Activated CD8-positive, alpha-beta memory T cell treated with anti-CD3 and anti-CD28 coated beads for 36 hours (primary cell): Measurements from ENCODE around the gene SOX8. TPM values are rescaled to one million over a fixed set of nuclear protein-coding genes. Genes with fewer than 3 reads are reported as not detected.
"Not testable (repeated sequence)": the region's sequence is repeated elsewhere in the genome, so short reads cannot be mapped to it uniquely, and the experiment has no call there.

Experiments used
- CTCF ChIA-PET: fragments of 350-600 bp; sonication (Branson Sonifier 250); formaldehyde crosslinking; loops from one replicate; lab custom pipeline; 2021; ENCODE audit warnings: antibody characterized with exemption; lab: Charles Lee
- POLR2A ChIA-PET: fragments of 350-600 bp; sonication (Branson Sonifier 250); formaldehyde crosslinking; loops from one replicate; lab custom pipeline; 2021; ENCODE audit warnings: antibody characterized with exemption; lab: Charles Lee
- total RNA-seq, 2 experiments: library from RNA; stranded (reverse); gene quantifications; one replicate each; pipeline ENCODE4 v1.2.3, GENCODE V29; 2021

Gene SOX8
- total RNA-seq, 2 experiments from 2014 or later, result 0.61 to 0.63 TPM

DNA sequence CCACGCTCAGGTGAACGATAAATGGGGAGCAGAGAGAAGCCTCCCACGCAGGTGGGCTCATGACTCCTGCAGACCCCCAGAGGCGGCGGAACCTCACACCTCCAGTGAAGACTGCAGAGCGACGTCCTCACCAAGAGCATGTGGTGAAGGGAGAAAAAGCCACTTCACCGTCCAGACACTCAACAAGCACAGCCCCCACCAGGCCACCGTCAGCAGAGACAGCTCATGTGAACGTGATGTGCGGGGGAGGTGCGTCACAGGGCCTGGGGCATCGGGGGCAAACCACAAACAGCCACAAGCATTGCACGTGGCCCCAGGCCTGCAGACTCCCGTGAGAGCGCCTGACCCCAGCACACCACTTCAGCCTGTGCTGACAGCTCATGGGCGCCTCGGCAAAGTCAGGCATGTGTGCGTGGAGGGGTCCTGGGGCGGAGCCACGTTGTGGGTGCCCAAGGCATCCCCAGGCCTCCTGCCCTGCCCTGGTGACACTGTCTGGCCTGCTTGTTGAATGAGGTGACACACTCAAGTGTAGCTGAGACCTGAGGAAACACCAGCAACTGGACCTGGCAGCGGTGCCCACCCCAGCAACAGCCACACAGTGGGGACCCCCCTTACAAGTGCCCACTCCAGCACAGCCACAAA is 29.8 kb upstream of the SOX8 start:
- CTCF ChIA-PET, result no interaction called here
- POLR2A ChIA-PET, result no interaction called here

DNA sequence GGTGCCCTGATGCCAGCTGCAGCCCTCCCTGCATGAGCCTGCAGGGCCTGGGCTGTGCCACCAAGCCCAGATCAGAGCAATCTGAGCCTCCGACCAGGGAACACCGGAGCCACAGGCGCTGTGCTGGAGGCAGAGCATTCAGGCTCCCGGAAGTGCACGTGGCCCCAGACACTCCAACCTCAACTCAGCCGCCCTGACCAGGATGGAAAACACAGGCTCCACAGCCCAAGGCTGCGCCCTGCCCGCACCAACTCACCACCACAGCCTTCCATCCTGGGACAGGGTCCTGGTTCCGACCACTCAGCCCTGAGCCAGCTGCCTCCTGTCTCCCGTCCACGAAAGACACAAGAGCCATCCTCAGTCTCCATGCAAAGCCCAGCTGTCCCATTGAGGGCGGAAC is 29.2 kb upstream of the SOX8 start:
- CTCF ChIA-PET, result no interaction called here
- POLR2A ChIA-PET, result no interaction called here

DNA sequence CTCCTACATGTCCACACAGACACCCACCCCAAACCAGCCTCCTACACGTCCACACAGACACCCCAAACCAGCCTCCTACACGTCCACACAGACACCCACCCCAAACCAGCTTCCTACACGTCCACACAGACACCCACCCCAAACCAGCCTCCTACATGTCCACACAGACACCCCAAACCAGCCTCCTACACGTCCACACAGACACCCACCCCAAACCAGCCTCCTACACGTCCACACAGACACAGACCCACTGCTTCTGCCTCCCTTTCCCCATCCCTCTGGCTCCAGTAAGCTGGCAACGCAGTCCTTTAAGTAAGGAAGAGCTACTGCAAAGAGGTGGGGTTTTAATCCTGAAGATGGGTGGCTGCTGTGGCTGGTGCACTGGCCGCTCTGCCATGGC is 27.8 kb upstream of the SOX8 start:
- POLR2A ChIA-PET, CTCF ChIA-PET: not testable (repeated sequence)

DNA sequence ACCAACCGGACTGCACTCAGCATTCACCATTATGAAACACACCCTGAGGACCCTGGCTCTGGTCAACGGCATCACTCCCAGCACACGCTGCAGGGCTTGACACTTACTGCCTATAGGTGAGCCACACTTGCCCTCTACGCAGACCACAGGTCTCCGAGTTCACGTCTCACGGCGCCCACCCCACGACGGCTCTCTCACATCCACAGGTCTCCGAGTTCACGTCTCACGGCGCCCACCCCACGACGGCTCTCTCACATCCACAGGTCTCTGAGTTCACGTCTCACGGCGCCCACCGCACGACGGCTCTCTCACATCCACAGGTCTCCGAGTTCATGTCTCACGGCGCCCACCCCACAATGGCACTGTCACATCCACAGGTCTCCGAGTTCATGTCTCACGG is 25.8 kb upstream of the SOX8 start:
- POLR2A ChIA-PET, CTCF ChIA-PET: not testable (repeated sequence)

DNA sequence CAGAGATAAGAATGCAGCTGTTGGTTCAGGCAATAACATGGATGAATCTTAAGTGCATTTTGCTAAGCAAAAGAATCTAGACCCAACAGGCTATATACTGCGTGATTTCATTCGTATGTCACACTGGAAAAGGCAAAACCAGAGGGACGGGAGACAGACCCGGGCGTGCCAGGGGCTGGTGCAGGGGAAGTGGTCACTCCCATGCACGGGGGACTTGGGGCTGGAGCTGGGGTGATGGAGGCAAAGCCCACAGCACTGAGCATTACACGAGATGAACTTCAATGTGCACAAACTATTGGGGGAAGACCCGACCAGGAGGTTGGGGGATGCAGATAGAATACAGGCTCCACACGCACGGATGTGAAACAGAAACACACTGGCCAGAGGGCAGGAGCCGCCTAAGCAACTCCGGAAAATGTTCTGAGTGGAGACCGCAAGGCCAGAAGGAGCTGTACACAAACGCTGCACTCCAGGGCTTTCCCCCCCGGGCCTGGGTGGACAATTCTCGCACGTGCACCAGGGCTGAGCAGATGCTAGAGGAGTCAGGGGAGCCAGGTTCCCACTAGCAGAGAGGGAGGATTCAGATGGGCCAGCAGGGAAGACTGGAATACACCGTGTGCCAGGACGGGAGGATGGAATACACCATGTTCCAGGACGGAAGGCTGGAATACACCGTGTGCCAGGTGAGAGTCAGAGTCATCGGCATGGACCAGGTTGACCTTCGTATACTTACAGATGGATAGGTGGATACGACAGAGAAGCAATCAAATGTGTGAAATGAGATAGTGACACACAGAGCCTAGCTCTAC is 22.1 kb upstream of the SOX8 start:
- POLR2A ChIA-PET, result no interaction called here
- CTCF ChIA-PET, result no interaction called here

DNA sequence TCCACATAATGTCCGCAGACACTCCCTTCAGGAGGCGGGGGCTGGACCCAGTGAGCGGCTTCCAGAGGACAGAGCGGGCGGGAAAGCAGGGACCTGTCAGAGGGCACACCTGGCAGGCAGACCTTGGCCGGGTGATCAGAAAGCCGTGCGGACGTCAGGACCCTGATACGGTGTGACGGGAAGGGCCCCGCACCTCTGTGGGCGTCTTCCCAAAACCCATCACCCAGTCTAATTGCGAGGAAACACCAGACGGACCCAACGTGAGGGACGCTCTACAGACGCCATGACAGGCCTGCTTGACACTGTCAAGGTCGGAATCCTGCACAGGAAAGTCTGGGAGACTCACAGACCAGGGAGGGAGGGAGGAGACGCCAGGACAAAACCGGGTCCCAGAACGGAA is 19.2 kb upstream of the SOX8 start:
- POLR2A ChIA-PET, result no interaction called here

DNA sequence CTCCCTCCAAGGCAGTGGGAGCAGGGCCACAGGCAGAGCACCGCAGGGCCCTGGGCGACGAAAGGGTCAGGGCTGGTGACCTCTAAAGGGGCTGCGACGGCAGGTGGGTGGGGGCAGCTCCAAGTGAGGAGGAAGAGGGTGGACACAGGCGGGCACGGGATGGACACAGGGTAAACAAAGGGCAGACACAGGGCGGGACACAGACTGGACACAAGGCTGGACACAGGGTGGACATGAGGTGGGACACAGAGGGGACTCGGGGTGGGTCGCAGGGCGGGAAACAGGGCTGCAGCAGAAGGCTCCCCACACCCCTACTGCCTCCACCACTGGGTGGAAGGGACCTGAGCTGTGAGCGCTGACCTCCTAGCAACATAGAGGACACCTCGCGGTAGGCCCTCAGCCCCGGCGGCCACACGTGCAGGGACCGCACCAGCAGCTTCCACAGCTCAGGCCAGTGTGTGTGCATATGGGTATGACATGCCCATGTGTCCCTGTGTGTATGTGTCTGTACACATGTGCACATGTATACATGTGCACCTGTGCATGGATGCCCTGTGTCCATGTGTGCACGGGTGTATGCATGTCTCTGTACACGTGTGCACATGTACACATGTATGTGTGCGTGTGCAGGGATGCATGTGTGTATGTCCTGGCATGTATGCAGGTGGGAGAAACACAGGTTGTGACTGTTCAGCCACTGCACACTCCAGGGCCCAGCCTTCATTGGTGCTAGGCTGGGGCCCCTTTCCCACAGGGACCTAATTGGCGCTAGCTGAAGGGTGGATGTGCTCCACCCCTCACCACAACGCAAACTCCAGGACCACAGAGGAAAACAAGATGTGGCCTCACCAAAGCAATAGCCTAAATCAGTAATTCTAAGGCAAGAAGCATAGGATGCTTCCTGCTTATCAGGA is 18.4 kb upstream of the SOX8 start:
- ChIA-PET CTCF (interaction anchor here (0.7 to 1.8 kb wide), 2 partner anchors 19 to 262 kb away, joined by 3 to 6 read pairs; partner anchors contain the start of gene SOX8), POLR2A (interaction anchor here (0.7 to 1.5 kb wide), 2 partner anchors 19 to 607 kb away, joined by 6 to 7 read pairs; partner anchors contain the start of gene SOX8)

More for the DNA sequence above, 19.2 kb upstream of the SOX8 start:
- CTCF ChIA-PET, result no interaction called here

DNA sequence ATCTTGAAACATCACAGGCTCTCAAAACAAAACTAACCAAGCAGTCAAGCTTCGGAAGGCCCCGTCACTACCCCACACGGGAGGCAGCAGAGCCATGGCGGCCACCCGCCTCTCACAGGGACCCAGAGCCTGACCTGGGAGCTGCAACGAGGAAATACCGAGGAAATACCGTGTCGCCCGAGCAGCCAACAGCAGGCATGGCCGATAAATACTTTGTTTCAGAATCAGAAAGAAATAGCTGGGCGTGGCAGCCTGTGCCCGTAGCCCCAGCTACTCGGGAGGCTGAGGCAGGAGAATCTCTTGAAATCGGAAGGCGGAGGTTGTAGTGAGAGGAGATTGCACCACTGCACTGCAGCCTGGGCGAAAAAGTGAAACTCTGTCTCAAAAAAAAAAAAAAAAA is 17.7 kb upstream of the SOX8 start:
- POLR2A ChIA-PET, result interaction anchor here (0.5 to 1.5 kb wide), 3 partner anchors 18 to 980 kb away, joined by 6 to 7 read pairs (median 6); partner anchors contain the start of gene SOX8
- CTCF ChIA-PET, result interaction anchor here (0.7 to 1.8 kb wide), 5 partner anchors 18 to 1573 kb away, joined by 3 to 6 read pairs (median 3); partner anchors contain the start of gene SOX8

DNA sequence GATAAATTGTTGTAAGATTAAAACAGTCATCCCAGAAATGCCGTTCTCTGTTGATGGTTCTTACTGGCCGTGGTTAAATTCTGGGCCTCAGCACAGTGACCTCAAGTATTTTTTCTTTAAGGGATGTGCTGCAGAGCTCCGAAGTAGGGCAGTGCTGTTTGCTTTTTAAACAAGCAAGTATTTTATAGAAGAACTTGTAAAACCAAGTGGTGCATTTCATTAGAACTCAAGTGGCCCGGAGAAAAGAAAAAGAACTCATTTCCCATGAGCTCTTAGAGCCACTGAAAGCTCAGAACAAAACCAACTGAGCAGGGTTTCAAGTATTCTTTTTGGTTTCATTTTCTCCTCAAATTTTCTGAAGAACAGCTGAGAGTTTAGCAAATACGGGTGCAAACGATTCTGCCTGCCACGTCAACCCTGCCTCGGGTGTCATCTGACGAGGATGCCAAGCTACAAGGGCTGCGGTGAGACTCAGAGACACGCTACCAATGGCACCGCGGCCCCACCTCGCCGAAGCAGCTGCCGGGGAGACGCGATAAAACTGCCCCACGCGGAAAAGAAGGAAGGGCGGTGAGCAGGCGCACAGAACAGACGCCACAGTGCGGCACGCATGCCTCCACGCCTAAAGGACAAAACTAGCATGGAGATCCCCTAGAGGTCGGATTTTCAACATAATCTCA is 17.1 kb upstream of the SOX8 start:
- ChIA-PET CTCF (interaction anchor here (0.7 to 1.8 kb wide), 6 partner anchors 18 to 1572 kb away, joined by 3 to 6 read pairs (median 3); partner anchors contain the start of gene SOX8), POLR2A (interaction anchor here (0.5 to 1.5 kb wide), 3 partner anchors 17 to 980 kb away, joined by 6 to 7 read pairs (median 6); partner anchors contain the start of gene SOX8)

DNA sequence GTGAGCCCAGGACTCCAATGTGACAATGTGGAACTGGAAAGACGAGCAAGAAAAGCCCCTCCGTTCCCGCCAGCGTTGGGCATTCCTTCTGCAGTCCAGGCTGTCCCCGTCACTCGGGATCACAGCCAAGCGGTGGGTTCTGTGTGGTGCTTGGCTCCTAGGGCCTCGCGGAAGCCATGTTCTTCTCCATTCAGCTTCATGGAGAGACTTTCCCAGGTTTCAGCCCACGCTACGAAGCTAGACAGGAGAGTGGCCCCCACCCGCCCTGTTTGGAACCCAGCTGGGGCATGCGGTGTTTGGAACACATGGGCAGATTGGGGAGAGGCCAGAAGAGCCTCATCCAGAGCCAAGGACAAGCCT is 16.6 kb upstream of the SOX8 start:
- ChIA-PET POLR2A (interaction anchor here (1.5 kb wide), 1 partner anchor 17 kb away, joined by 7 read pairs; the partner anchor contains the start of gene SOX8), CTCF (interaction anchor here (0.7 to 1.8 kb wide), 3 partner anchors 17 to 366 kb away, joined by 3 to 6 read pairs (median 3); partner anchors contain the start of gene SOX8)

DNA sequence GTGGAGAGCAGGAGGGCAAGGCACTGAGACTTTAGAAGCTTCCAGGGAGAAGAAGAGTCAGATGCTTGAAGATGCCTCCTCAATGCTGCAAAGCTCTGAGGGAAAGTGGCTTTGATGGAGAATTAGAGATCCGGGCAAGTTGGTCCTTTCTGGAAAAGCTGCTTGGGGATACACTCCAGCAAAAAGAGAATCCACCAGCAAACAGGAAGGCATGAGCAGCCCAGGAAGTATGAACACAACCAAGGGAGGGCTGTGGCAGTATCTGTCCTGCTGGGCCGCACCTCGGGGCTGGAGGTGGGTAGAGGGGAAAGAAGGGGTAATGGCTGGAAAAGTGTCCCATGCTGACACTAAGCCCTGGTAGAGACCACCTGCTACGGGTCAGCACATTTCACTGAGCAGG is 16.1 kb upstream of the SOX8 start:
- ChIA-PET CTCF (interaction anchor here (1.4 kb wide), 1 partner anchor 365 kb away, joined by 3 read pairs; no protein-coding TSS in a partner anchor), POLR2A (no interaction called here)

DNA sequence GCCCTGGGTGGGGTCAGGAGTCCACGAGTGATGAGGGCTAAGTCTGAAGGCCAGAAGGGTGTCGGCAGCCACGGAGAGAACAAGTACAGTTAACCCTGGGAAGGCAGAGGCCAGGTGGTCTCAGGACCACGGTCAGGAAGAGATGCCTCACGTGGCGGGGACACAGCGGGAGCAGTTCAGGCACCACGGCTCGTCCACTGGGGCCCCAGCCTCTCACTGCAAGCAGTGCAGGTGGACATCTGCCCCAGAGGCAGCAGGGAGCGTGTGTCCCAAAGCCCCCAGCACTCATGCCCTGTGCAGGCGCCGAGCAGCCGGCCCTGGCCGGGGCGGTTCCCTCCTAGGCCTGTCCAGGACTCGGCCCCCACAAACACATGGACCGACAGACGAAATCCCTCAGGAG is 15.5 kb upstream of the SOX8 start:
- ChIA-PET POLR2A (no interaction called here), CTCF (no interaction called here)

DNA sequence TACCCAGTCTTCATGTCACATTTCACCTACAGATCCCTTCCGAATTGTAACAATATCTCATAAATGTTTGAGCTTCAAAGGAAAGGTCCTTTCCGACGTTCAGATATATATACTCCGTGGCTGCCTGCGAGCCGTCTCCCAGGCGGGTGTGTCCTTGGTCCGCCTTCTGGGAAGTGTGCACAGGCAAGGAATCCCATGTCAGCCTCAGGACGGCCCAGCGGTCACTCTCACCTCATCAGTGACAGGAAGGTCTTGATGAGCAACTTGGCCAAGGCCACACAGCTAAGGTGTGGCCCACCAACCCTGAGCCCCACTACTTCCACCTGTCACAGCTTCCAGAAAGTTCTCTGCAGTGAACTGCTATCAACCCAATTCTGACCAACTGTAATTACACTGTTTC is 15.1 kb upstream of the SOX8 start:
- CTCF ChIA-PET, result no interaction called here
- POLR2A ChIA-PET, result no interaction called here

DNA sequence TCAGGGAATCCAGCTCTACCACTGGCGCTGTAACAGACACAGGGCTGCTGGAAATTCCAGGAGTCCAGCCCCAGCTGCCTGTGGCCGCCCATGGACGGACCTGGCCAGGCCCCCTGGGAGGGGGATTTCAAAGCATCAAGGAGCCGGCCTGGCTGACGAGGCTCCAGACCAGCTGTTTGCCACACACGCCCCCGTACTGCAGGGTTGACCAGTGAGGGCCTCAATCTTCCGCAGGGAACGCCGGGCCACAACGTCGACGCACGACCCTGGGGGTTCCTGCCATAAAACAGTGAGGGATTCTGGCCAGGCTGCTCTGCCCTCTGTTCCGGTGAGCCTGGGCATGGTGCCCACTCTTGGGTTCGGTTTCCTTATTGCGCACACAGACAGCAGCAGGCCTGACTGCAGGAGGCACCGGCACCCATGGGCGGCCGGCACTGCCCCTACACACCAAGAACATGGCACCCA is 14.5 kb upstream of the SOX8 start:
- POLR2A ChIA-PET, result no interaction called here
- CTCF ChIA-PET, result no interaction called here

DNA sequence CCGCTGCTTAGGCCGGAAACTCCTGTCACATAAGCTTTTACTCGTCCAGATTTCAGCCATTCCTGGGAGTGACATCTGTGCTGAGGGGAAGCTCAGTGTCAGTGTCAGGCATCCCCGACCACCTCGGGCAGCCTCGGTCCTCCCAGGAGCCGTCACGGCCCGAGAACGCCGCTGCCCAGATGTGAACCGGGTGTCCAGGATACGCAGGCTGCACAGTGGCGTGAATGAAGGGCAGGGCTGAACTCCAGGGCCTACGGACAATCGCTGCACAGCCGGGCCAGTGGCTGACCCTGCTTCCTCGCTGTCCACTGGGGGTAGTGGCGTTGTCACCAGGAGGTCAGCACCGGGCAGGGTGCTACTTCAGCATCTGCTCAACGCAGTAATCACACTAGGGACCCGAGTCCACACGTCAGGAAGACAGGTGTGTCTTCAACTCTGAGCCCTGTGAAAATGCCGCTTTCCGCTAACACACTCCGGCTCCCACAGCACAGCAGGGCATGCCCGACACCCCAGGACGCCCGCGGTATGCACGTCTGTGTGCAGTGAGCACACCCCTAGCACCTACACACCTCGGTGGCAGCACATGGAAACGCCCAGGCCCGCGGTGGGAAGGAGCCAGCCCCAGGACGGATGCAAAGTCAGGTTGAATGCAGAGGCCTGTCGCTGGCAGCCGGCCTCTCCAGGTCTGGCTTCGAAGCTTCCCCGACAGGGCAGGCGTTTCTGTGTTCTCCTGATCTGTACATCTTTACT is 13.8 kb upstream of the SOX8 start:
- CTCF ChIA-PET, result no interaction called here
- POLR2A ChIA-PET, result no interaction called here

DNA sequence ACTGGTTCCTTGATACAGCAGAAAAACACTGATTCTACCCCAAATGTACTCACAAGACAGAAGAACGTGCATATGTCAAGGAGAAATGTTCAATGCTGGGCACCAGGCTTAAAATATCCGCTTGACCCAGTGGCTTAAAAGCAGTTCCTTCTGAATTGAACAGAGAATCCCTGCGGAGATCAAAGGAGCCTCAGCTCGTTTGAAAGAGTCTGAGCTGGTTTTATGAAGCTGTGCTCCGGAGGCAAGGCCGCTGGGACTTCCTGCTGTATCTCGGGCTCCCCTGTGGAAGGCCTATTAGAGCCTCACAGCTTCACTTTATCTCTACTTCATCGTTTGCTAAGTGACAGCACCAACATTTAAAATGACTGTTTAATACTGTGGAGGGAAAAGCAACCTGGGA is 12.9 kb upstream of the SOX8 start:
- POLR2A ChIA-PET, result no interaction called here

DNA sequence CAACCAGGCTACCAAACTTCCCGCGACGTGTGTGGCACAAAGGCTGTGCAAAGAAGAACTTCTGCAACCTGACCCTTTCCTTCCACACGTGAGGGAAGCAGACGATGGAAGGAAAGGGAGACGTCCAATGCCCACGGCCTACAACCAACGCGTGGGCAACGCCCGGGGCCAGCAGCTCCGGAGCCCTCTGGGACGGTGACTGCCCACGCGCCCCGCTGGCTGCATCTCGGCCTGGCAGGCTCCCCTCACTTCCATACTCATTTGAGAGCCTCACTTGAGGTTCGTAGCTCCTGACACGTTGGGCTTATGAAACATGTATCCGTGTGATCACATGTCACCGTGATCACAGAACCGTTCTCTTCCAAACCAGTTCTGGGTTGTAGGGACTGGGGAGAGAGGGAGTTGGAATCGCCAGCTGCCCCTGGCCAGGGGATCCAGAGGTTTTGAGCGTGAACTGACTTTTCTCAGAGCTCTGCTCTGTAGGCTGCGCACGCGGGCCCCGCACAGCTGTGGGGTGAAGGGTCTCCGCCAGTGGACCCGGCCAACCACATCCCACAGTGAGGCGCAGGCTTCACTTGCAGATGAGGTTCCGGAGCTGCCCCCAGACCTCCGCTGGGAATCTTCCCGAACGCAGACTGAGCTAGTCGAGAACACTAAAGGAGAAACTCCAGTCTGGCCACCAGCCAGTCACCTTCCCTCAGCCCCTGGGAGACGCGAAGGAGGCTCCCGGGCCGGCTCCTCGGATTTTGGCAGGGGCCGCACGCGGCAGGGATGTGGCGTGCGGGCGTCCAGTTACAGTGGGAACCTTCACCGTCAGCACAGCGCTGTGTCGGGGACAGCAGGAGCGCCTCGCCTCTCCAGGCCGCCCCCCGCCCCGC is 11.8 kb upstream of the SOX8 start:
- POLR2A ChIA-PET, result interaction anchor here (0.8 kb wide), 1 partner anchor 28 kb away, joined by 3 read pairs; no protein-coding TSS in a partner anchor
- CTCF ChIA-PET, result interaction anchor here (0.6 to 1.3 kb wide), 2 partner anchors 12 to 271 kb away, joined by 3 to 6 read pairs; partner anchors contain the start of gene SOX8

More for the DNA sequence above, 12.9 kb upstream of the SOX8 start:
- CTCF ChIA-PET, result no interaction called here
